Gastroesophageal sphincter (tissue), 3 donors: ENCODE measurements around the gene HCFC1R1.

Experiments used
- CTCF ChIP-seq, 4 experiments: fragments of 200-600 bp in 2 of 4; fragments of 450-650 bp in 2 of 4; sonication (generic) in 1 of 4; IDR thresholded peaks; one replicate each; pipeline ENCODE4 v1.5.1; 2017 to 2019; ENCODE audit warnings: antibody characterized with exemption in 4 of 4, mild to moderate bottlenecking in 2 of 4, moderate library complexity in 2 of 4
- EP300 ChIP-seq: sonication (generic); formaldehyde crosslinking; IDR thresholded peaks from one replicate; pipeline ENCODE4 v1.6.1; 2017; ENCODE audit warnings: antibody characterized with exemption, mild to moderate bottlenecking
- POLR2A ChIP-seq, 2 donors: fragments of 450-650 bp; IDR thresholded peaks; one replicate each; pipeline ENCODE4 v1.6.1; 2017; ENCODE audit warnings: antibody characterized with exemption in 2 of 2, mild to moderate bottlenecking in 2 of 2, moderate library complexity in 1 of 2
- POLR2AphosphoS5 ChIP-seq: sonication (generic); formaldehyde crosslinking; IDR thresholded peaks from one replicate; pipeline ENCODE4 v1.6.1; 2017; ENCODE audit warnings: antibody characterized with exemption

GRCh38 chr16:3012828-3013420 is 10.8 kb downstream of the HCFC1R1 start, which contains the start of gene CLDN9:
- no peak for TF ChIP-seq CTCF (IDR thresholded peaks at IDR 0.05)
- TF ChIP-seq POLR2A (IDR thresholded peaks at IDR 0.05): no peak
- no peak for TF ChIP-seq EP300
- no peak for TF ChIP-seq POLR2AphosphoS5
